ENCODE measurements around the gene PEX19.

Gene PEX19

DNA sequence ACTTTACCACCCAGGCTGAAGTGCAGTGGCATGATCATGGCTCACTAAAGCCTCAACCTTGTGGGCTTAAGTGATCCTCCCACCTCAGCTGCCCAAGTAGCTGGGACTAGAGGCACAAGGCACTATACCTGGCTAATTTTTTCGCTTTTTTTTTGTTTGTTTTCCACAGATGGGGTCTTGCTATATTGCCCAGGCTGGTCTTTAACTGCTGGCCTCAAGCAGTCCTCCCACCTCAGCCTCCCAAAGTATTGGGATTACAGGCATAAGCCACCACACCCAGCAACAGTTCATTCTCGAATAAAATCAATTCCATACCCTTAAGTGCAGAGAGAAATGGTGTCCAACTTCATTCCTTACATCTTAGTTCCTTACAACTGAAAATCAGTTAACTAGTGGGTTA lies 47.4 kb downstream of the PEX19 start:
- no peak for DNase-seq

DNA sequence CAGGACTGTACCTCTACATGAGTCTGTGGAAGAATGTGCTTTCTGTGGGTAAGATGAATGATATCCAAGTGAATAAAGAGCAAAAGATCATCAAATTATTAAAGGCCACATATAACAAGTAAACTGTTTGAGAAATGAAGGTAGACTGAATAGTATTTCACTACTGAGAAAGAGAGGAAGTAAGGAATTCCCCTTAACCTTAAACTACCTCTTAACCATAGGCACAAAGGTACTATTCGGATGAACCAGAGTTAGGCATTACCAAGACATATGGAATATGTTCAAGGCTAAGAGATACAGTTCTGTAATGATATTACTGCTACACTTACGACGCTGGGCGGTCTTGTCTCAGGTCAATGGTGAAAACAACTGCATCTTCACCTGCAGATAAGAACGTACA lies 48.1 kb downstream of the PEX19 start:
- DNase-seq = no peak

DNA sequence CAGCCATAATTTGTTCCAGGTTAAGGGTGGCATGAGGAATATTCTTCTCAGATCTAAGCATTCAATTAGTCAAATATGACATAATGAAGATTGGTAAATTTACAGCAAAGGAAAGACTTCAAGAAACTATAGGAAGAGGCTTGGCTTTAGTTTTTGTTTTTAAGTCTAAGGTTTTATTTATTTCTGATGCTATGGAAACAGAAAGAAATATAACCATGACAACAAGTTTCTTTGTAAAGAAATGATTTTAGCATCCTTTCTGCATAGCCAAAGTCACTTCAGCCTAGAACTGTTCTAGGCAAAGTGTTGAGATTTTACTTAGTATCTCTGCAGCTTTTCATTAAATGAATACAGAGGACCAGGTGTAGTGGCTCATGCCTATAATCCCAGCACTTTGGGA lies 52.0 kb downstream of the PEX19 start:
- no peak for DNase-seq

DNA sequence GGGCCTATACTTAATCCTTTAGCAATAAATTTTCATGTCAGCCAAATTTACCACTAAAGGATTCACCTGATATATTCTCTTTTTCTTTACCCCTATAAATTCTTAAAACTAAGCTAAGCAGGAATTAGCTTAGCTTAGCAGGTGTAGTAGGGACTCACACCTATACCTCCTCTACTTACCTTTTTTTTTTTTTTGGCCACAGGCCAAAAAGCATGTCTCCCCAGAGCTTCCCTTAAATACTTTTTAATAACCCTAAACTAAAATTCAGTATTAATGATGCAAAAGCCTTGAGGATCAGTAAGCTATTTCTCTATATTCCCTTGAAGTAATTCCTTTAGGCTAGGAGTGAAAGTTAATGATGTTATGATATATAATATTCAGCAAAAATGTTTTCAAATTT lies 56.5 kb downstream of the PEX19 start:
- DNase-seq = no peak

DNA sequence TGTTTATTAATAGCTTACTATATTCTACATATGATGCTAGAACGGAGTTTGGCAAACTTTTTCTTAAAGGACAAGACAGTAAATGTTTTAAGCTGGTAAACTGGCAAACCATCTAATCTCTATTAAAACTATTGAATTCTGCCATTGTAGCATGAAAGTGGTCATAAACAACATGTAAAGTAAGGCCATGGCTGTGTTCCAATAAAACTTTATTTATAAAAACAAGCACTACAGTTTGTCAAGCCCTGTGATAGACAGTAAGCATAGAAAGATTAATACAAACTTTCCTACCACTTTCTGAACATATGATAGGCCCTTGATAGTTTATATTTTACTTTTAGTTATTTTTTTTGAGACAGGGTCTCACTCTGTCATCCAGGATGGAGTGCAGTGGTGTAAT lies 57.4 kb downstream of the PEX19 start:
- DNase-seq = no peak

DNA sequence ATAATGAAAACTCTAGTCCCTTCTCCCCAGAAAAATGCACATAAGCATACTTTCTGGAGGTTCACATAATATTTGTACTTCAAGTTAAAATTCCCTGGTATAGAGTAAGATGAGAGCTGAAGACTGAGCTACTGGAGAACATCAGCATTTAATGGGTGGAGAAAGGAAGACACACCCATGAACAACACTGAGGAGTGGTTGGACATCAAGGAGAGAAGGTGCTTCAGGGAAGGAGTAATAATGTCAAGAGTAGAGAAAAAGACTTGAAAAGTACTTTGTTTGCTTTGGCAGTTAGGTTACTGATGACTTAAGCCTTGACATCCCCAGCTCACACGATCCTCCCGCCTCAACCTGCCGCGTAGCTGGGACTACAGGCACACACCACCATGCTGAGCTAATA lies 57.9 kb downstream of the PEX19 start:
- no peak for DNase-seq
